ENCODE results near the gene CXCR6. TPM values are rescaled to one million over a fixed set of nuclear protein-coding genes. Genes with fewer than 3 reads are reported as not detected.
A peak's percentile ranks its signal among the peaks of the same experiment; 100 is the strongest.

The CXCR6 gene
- total RNA-seq, 1 donor from 2014 or later, result not detected

- H3K27ac Mint-ChIP-seq (ENCODE audit: unreplicated experiment), result no peak overlapping the region
- no peaks in the 10 kb centered on the region for H3K9me3 ChIP-seq (ENCODE audit: insufficient read depth, low read depth, low read length)
These were observed 15.9 kb downstream of the CXCR6 start for GRCh38 chr3:45959201-45959600.

GRCh38 chr3:45960289-45960688 is 17.0 kb downstream of the CXCR6 start:
- peaks cover 5% of the 10 kb centered on the region for H3K4me1 Mint-ChIP-seq (ENCODE audit: low read depth, unreplicated experiment)
- H3K4me1 ChIP-seq (ENCODE audit: insufficient read depth, low read length), result peaks cover 4% of the 10 kb centered on the region
- H3K4me2 ChIP-seq (ENCODE audit: low read length), result no peak overlapping the region
- no peak overlapping the region for H3K4me3 ChIP-seq (ENCODE audit: insufficient read depth, low read depth, low read length)
- H3K27me3 Mint-ChIP-seq (ENCODE audit: low read depth, unreplicated experiment), result no peaks in the 10 kb centered on the region
- H3K9ac ChIP-seq (ENCODE audit: low read length), result no peak overlapping the region
- no peaks in the 10 kb centered on the region for H4K20me1 ChIP-seq (ENCODE audit: insufficient read depth, low read length)
- peaks cover 25% of the 10 kb centered on the region for H3K36me3 ChIP-seq (ENCODE audit: insufficient read depth, low read length)
- H3K4me3 Mint-ChIP-seq (ENCODE audit: unreplicated experiment), result no peak overlapping the region
- no peak overlapping the region for H2AFZ ChIP-seq (ENCODE audit: low read depth, low read length)
- TF ChIP-seq CTCF (IDR thresholded peaks at IDR 0.05; ENCODE audit: insufficient read depth, low read depth, low read length), result no peak
- no peaks in the 10 kb centered on the region for H3K9me3 ChIP-seq (ENCODE audit: insufficient read depth, low read depth, low read length)
- no peaks in the 10 kb centered on the region for H3K79me2 ChIP-seq (ENCODE audit: insufficient read depth, low read length)
- DNase-seq (ENCODE audit: low read depth), result peak; percentile 10
- no peak overlapping the region for H3K27ac Mint-ChIP-seq (ENCODE audit: unreplicated experiment)
- H3K27me3 ChIP-seq (ENCODE audit: insufficient read depth, low read length), result no peaks in the 10 kb centered on the region
- no peak overlapping the region for H3K27ac ChIP-seq (ENCODE audit: low read depth, low read length)
- no peak for FAIRE-seq
- H3K36me3 Mint-ChIP-seq (ENCODE audit: low read depth, unreplicated experiment), result peaks cover 45% of the 10 kb centered on the region
- peaks cover 3% of the 10 kb centered on the region for H3K9me3 Mint-ChIP-seq (ENCODE audit: unreplicated experiment)

More at GRCh38 chr3:45959201-45959600, 15.9 kb downstream of the CXCR6 start:
- FAIRE-seq, result no peak
- Histone ChIP-seq H4K20me1 (ENCODE audit: insufficient read depth, low read length) (no peaks in the 10 kb centered on the region), H3K27ac (ENCODE audit: low read depth, low read length) (no peak overlapping the region), H2AFZ (ENCODE audit: low read depth, low read length) (no peak overlapping the region), H3K27me3 (ENCODE audit: insufficient read depth, low read length) (no peaks in the 10 kb centered on the region), H3K4me2 (ENCODE audit: low read length) (no peak overlapping the region), H3K4me1 (ENCODE audit: insufficient read depth, low read length) (peaks cover 4% of the 10 kb centered on the region), H3K9ac (ENCODE audit: low read length) (no peak overlapping the region), H3K36me3 (ENCODE audit: insufficient read depth, low read length) (peaks cover 28% of the 10 kb centered on the region), H3K4me3 (ENCODE audit: insufficient read depth, low read depth, low read length) (no peak overlapping the region), H3K79me2 (ENCODE audit: insufficient read depth, low read length) (no peaks in the 10 kb centered on the region)
- H3K4me3 Mint-ChIP-seq (ENCODE audit: unreplicated experiment), result no peak overlapping the region
- TF ChIP-seq CTCF (IDR thresholded peaks at IDR 0.05; ENCODE audit: insufficient read depth, low read depth, low read length) (no peak), EZH2 (IDR thresholded peaks at IDR 0.05; ENCODE audit: insufficient read depth, low read length) (no peak)
- no peak for DNase-seq (ENCODE audit: low read depth)
- peaks cover 3% of the 10 kb centered on the region for H3K9me3 Mint-ChIP-seq (ENCODE audit: unreplicated experiment)
- no peaks in the 10 kb centered on the region for H3K27me3 Mint-ChIP-seq (ENCODE audit: low read depth, unreplicated experiment)
- peaks cover 47% of the 10 kb centered on the region for H3K36me3 Mint-ChIP-seq (ENCODE audit: low read depth, unreplicated experiment)
- peaks cover 5% of the 10 kb centered on the region for H3K4me1 Mint-ChIP-seq (ENCODE audit: low read depth, unreplicated experiment)

- DNase-seq (ENCODE audit: low read depth) (no peak), FAIRE-seq (no peak)
- Histone ChIP-seq H3K79me2 (ENCODE audit: insufficient read depth, low read length) (no peaks in the 10 kb centered on the region), H3K27me3 (ENCODE audit: insufficient read depth, low read length) (no peaks in the 10 kb centered on the region), H3K36me3 (ENCODE audit: insufficient read depth, low read length) (peaks cover 25% of the 10 kb centered on the region), H2AFZ (ENCODE audit: low read depth, low read length) (no peak overlapping the region), H3K4me3 (ENCODE audit: insufficient read depth, low read depth, low read length) (no peak overlapping the region), H3K4me2 (ENCODE audit: low read length) (no peak overlapping the region), H3K9me3 (ENCODE audit: insufficient read depth, low read depth, low read length) (no peaks in the 10 kb centered on the region), H3K27ac (ENCODE audit: low read depth, low read length) (no peak overlapping the region), H3K4me1 (ENCODE audit: insufficient read depth, low read length) (peaks cover 4% of the 10 kb centered on the region), H3K9ac (ENCODE audit: low read length) (no peak overlapping the region), H4K20me1 (ENCODE audit: insufficient read depth, low read length) (peaks cover 4% of the 10 kb centered on the region)
- Mint-ChIP-seq H3K4me1 (ENCODE audit: low read depth, unreplicated experiment) (no peaks in the 10 kb centered on the region), H3K9me3 (ENCODE audit: unreplicated experiment) (peaks cover 3% of the 10 kb centered on the region), H3K36me3 (ENCODE audit: low read depth, unreplicated experiment) (peaks cover 49% of the 10 kb centered on the region), H3K27ac (ENCODE audit: unreplicated experiment) (no peak overlapping the region), H3K4me3 (ENCODE audit: unreplicated experiment) (no peak overlapping the region), H3K27me3 (ENCODE audit: low read depth, unreplicated experiment) (no peaks in the 10 kb centered on the region)
- TF ChIP-seq CTCF (IDR thresholded peaks at IDR 0.05; ENCODE audit: insufficient read depth, low read depth, low read length), result no peak
- no peak for TF ChIP-seq EZH2 (IDR thresholded peaks at IDR 0.05; ENCODE audit: insufficient read depth, low read length)
These were observed 18.8 kb downstream of the CXCR6 start for GRCh38 chr3:45962033-45962432.
